Keratinocyte (primary cell): ENCODE measurements around the gene WDR17. TPM values are rescaled to one million over a fixed set of nuclear protein-coding genes. Genes with fewer than 3 reads are reported as not detected.

Source experiments
- DNase-seq: peaks from one replicate; pipeline ENCODE4 v3.0.0-alpha.2; 2011; ENCODE audit warnings: low read depth, missing footprints, low spot score
- FAIRE-seq: peaks from 2 replicates; lab custom pipeline; 2011; peaks lifted over from hg19 to GRCh38; lab: Jason Lieb, UNC
- H2AFZ ChIP-seq: 2 replicates; pipeline ENCODE4 v1.6.0; 2012; ENCODE audit warnings: low read length, control low read depth, inconsistent platforms; ENCODE audit not compliant: control insufficient read depth
- H3K27ac ChIP-seq: 2 replicates; pipeline ENCODE4 v1.5.1; 2011; ENCODE audit warnings: low read length; ENCODE audit not compliant: control insufficient read depth, insufficient read depth
- H3K27me3 ChIP-seq: 3 replicates; pipeline ENCODE4 v1.6.0; 2011; ENCODE audit warnings: low read length; ENCODE audit not compliant: control insufficient read depth, insufficient read depth; ENCODE audit errors: extremely low read depth
- H3K36me3 ChIP-seq, 2 experiments: 2 replicates in 1 of 2; 3 replicates in 1 of 2; pipeline ENCODE4 v1.5.1; 2011; ENCODE audit warnings: low read length in 2 of 2, mild to moderate bottlenecking in 1 of 2; ENCODE audit not compliant: control insufficient read depth in 2 of 2, insufficient read depth in 2 of 2; ENCODE audit errors: extremely low read depth in 1 of 2
- H3K4me1 ChIP-seq: 3 replicates; pipeline ENCODE4 v1.5.1; 2011; ENCODE audit warnings: low read length; ENCODE audit not compliant: control insufficient read depth, insufficient read depth; ENCODE audit errors: extremely low read depth
- H3K4me2 ChIP-seq: 3 replicates; pipeline ENCODE4 v1.6.0; 2011; ENCODE audit warnings: low read depth, low read length; ENCODE audit not compliant: control insufficient read depth, insufficient read depth; ENCODE audit errors: extremely low read depth
- H3K4me3 ChIP-seq, 3 experiments: fragments of 200-600 bp in 1 of 3; sonication (generic) in 1 of 3; 2 replicates in 2 of 3; 3 replicates in 1 of 3; pipeline ENCODE4 v1.5.1; 2011 to 2016; ENCODE audit warnings: low read length in 3 of 3, mild to moderate bottlenecking in 3 of 3, control low read depth in 2 of 3, inconsistent platforms in 1 of 3, low read depth in 1 of 3, mixed read lengths in 1 of 3, mixed run types in 1 of 3, moderate library complexity in 1 of 3; ENCODE audit not compliant: control insufficient read depth in 2 of 3, insufficient read depth in 2 of 3; ENCODE audit errors: extremely low read depth in 1 of 3
- H3K79me2 ChIP-seq: 2 replicates; pipeline ENCODE4 v1.6.0; 2012; ENCODE audit warnings: low read length; ENCODE audit not compliant: control insufficient read depth, insufficient read depth
- H3K9ac ChIP-seq: 3 replicates; pipeline ENCODE4 v1.6.0; 2011; ENCODE audit warnings: low read length; ENCODE audit not compliant: control insufficient read depth, insufficient read depth; ENCODE audit errors: extremely low read depth
- H3K9me1 ChIP-seq: 3 replicates; pipeline ENCODE4 v1.6.0; 2011; ENCODE audit warnings: low read length; ENCODE audit not compliant: control insufficient read depth, insufficient read depth; ENCODE audit errors: extremely low read depth
- H3K9me3 ChIP-seq: 2 replicates; pipeline ENCODE4 v1.5.1; 2012; ENCODE audit warnings: low read depth, low read length; ENCODE audit not compliant: control insufficient read depth
- H4K20me1 ChIP-seq: 3 replicates; pipeline ENCODE4 v1.6.0; 2011; ENCODE audit warnings: low read length; ENCODE audit not compliant: control insufficient read depth, insufficient read depth; ENCODE audit errors: extremely low read depth
- CTCF ChIP-seq, 3 experiments: IDR thresholded peaks in 1 of 3; conservative IDR thresholded peaks in 1 of 3; optimal IDR thresholded peaks in 1 of 3; 2 replicates in 2 of 3; 3 replicates in 1 of 3; pipeline versions ENCODE3 to v1.5.1; 2011; ENCODE audit warnings: low read length in 3 of 3, mild to moderate bottlenecking in 3 of 3, moderate library complexity in 2 of 3, control low read depth in 1 of 3, inconsistent platforms in 1 of 3; ENCODE audit not compliant: insufficient read depth in 2 of 3; ENCODE audit errors: extremely low read depth in 1 of 3
- EZH2 ChIP-seq: IDR thresholded peaks from one replicate; pipeline ENCODE4 v1.6.1; 2012; ENCODE audit warnings: inconsistent platforms, mild to moderate bottlenecking, low read length, moderate library complexity
- dilution Hi-C: fragments of 300-500 bp; cut with MboI; formaldehyde crosslinking; loops from one replicate; pipeline ENCODE4 v1.7.0; 2020; ENCODE audit warnings: low sequenced_read_pairs; ENCODE audit not compliant: extremely low pct_ligation_motif_present
- polyA plus RNA-seq, 5 experiments: library from polyadenylated mRNA; depleted of rRNA in 3 of 5; stranded (reverse) in 3 of 5; stranded (forward) in 1 of 5; unstranded in 1 of 5; fragments of >200 nt; gene quantifications; 1 replicate in 1 of 5; 2 replicates in 3 of 5; 3 replicates in 1 of 5; pipeline versions ENCODE4 v1.2.1 to v1.2.3, GENCODE V29; 2011 to 2012; ENCODE audit warnings: missing spikeins in 2 of 5, low read depth in 1 of 5, low replicate concordance in 1 of 5

The WDR17 gene
- polyA plus RNA-seq, 1 donor (not counting 4 experiments of a cell fraction or from before 2014, with no cell fraction given), result 1.1 TPM

GRCh38 chr4:176193938-176194337 lies 128.3 kb downstream of the WDR17 start:
- DNase-seq (peak; percentile 75), FAIRE-seq (peak; percentile 90)
- dilution Hi-C loops, result no loop called here
- H3K4me3 ChIP-seq, result peak overlapping the region in 1 of 3 experiments; percentile 45
- no peaks in the 10 kb centered on the region for H3K79me2 ChIP-seq
- no peaks in the 10 kb centered on the region for H4K20me1 ChIP-seq
- peak overlapping the region; percentile 81 for H3K4me2 ChIP-seq
- H3K9ac ChIP-seq, result peak overlapping the region; percentile 77
- no peaks in the 10 kb centered on the region for H3K36me3 ChIP-seq
- no peaks in the 10 kb centered on the region for H3K27me3 ChIP-seq
- TF ChIP-seq EZH2 (no peak), CTCF (optimal IDR thresholded peaks at IDR 0.05 in 1 of 3, IDR thresholded peaks at IDR 0.05 in 1 of 3, conservative IDR thresholded peaks at IDR 0.05 in 1 of 3; ENCODE audit: extremely low read depth in 1 of 3, insufficient read depth in 2 of 3, low read length in 3 of 3) (no peak)
- no peak overlapping the region for H2AFZ ChIP-seq
- H3K27ac ChIP-seq, result peak overlapping the region; percentile 99
- H3K9me3 ChIP-seq, result no peaks in the 10 kb centered on the region
- peaks cover 31% of the 10 kb centered on the region for H3K4me1 ChIP-seq
- H3K9me1 ChIP-seq, result no peaks in the 10 kb centered on the region

- dilution Hi-C loops, result no loop called here
- Histone ChIP-seq H3K36me3 (no peaks in the 10 kb centered on the region), H3K9ac (peak within 1 kb of the TSS; percentile 77), H3K4me2 (peak within 1 kb of the TSS; percentile 81), H3K9me3 (no peaks in the 10 kb centered on the region), H3K9me1 (no peaks in the 10 kb centered on the region), H3K27me3 (no peaks in the 10 kb centered on the region), H2AFZ (peak within 1 kb of the TSS; percentile 100), H4K20me1 (no peaks in the 10 kb centered on the region), H3K79me2 (no peaks in the 10 kb centered on the region), H3K4me1 (peaks cover 31% of the 10 kb centered on the region), H3K27ac (peak within 1 kb of the TSS; percentile 99), H3K4me3 (peak within 1 kb of the TSS; percentile 46 to 74 (median 61))
- TF ChIP-seq CTCF (optimal IDR thresholded peaks at IDR 0.05 in 1 of 3, IDR thresholded peaks at IDR 0.05 in 1 of 3, conservative IDR thresholded peaks at IDR 0.05 in 1 of 3; ENCODE audit: extremely low read depth in 1 of 3, insufficient read depth in 2 of 3, low read length in 3 of 3), result no peak
- no peak for TF ChIP-seq EZH2
- peak; percentile 17 for FAIRE-seq
- DNase-seq, result no peak
These were observed 129.7 kb downstream of the WDR17 start, which contains the start of gene SPATA4 for GRCh38 chr4:176195184-176195978. Gene SPATA4, minus strand, starts transcription at chr4:176195585. Its CDS starts 23 bp downstream, at chr4:176195562.
